GM19372 (cell line): Measurements from ENCODE around the gene MYH9.
"Not testable (repeated sequence)": the region's sequence is repeated elsewhere in the genome, so short reads cannot be mapped to it uniquely, and the experiment has no call there.

Experiments used
- ATAC-seq: cut with Tn5 transposase; IDR thresholded peaks from one replicate; pipeline ENCODE4 v1.9.1; 2021; ENCODE audit warnings: mild to moderate bottlenecking, low read depth, moderate library complexity; ENCODE audit not compliant: unreplicated experiment

Gene MYH9

GRCh38 chr22:36282328-36282831 lies 105.4 kb downstream of the MYH9 start:
- no peak for ATAC-seq

- ATAC-seq, result no peak
Observed at GRCh38 chr22:36281781-36282327, 105.9 kb downstream of the MYH9 start.

GRCh38 chr22:36280379-36280778 lies 107.4 kb downstream of the MYH9 start:
- ATAC-seq, result no peak

- no peak for ATAC-seq
Observed at GRCh38 chr22:36279219-36279666, 108.5 kb downstream of the MYH9 start.

- no peak for ATAC-seq
Observed at GRCh38 chr22:36277482-36278291, 110.1 kb downstream of the MYH9 start.

- ATAC-seq, result no peak
Observed at GRCh38 chr22:36274531-36274930, 113.2 kb downstream of the MYH9 start.

- ATAC-seq, result not testable (repeated sequence)
Observed at GRCh38 chr22:36271951-36272350, 115.8 kb downstream of the MYH9 start.

- ATAC-seq, result not testable (repeated sequence)
Observed at GRCh38 chr22:36271231-36271630, 116.5 kb downstream of the MYH9 start.

- no peak for ATAC-seq
Observed at GRCh38 chr22:36267896-36268485, 119.8 kb downstream of the MYH9 start.

- no peak for ATAC-seq
Observed at GRCh38 chr22:36267058-36267457, 120.7 kb downstream of the MYH9 start.

GRCh38 chr22:36263886-36264664 lies 123.7 kb downstream of the MYH9 start:
- ATAC-seq, result not testable (repeated sequence)

- ATAC-seq, result not testable (repeated sequence)
Observed at GRCh38 chr22:36263216-36263673, 124.5 kb downstream of the MYH9 start.

GRCh38 chr22:36262307-36262706 lies 125.5 kb downstream of the MYH9 start:
- ATAC-seq, result not testable (repeated sequence)

GRCh38 chr22:36261675-36262074 lies 126.1 kb downstream of the MYH9 start:
- not testable (repeated sequence) for ATAC-seq

GRCh38 chr22:36259615-36260300 lies 128.0 kb downstream of the MYH9 start:
- ATAC-seq, result no peak

GRCh38 chr22:36258701-36259614 lies 128.8 kb downstream of the MYH9 start:
- ATAC-seq, result no peak

- no peak for ATAC-seq
Observed at GRCh38 chr22:36257948-36258670, 129.7 kb downstream of the MYH9 start.

- no peak for ATAC-seq
Observed at GRCh38 chr22:36257308-36257707, 130.5 kb downstream of the MYH9 start.
